ENCODE results near the gene ADAMTS2. TPM values are rescaled to one million over a fixed set of nuclear protein-coding genes. Genes with fewer than 3 reads are reported as not detected.

Gene ADAMTS2
- total RNA-seq, 1 experiment from 2014 or later, result not detected

DNA sequence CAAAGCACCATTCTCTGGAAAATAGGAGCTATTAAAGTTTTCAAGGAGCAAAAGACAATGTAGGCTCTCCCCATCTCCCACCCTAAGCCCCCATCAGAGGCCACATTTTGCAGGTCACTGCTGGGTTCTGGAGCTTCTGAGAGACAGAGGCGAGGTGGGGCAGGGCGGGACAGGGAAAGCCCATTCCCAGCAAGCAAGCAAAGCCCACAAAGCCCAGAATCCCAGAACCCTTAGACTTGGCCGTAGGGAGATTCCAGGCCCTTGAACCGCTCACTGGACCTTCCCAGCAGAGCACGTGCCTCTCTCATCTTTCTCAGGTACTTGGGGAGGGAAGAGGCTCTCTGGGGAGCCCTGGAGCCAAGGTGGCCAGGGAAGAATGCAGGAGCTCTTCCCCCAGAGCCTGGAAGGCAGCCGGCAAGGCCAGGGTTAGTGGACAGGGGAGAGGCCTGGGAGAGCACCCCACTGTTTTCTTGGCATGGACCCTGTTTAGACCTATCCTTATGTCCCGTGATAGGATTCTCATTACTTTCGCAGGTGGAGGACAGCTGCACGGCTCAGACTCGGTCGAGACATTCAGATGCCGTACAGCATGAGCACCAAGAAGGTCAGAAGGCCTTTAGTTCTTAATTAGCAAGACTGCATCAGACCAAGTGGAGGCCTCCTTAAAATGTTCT, 232.7 kb downstream of the ADAMTS2 start:
- ATAC-seq, result no peak
- no peaks in the 10 kb centered on the region for H4K20me1 ChIP-seq (ENCODE audit: low read length)
- no peaks in the 10 kb centered on the region for H3K79me2 ChIP-seq (ENCODE audit: low read length)
- no peak for DNase-seq
- no peaks in the 10 kb centered on the region for H3F3A ChIP-seq (ENCODE audit: low read length, unreplicated experiment)
- no peak for TF ChIP-seq EZH2phosphoT487 (IDR thresholded peaks at IDR 0.05; ENCODE audit: borderline replicate concordance, low read length)
- TF ChIP-seq EZH2 (IDR thresholded peaks at IDR 0.05; ENCODE audit: low read length, unreplicated experiment), result no peak
- TF ChIP-seq, protein P1, sequence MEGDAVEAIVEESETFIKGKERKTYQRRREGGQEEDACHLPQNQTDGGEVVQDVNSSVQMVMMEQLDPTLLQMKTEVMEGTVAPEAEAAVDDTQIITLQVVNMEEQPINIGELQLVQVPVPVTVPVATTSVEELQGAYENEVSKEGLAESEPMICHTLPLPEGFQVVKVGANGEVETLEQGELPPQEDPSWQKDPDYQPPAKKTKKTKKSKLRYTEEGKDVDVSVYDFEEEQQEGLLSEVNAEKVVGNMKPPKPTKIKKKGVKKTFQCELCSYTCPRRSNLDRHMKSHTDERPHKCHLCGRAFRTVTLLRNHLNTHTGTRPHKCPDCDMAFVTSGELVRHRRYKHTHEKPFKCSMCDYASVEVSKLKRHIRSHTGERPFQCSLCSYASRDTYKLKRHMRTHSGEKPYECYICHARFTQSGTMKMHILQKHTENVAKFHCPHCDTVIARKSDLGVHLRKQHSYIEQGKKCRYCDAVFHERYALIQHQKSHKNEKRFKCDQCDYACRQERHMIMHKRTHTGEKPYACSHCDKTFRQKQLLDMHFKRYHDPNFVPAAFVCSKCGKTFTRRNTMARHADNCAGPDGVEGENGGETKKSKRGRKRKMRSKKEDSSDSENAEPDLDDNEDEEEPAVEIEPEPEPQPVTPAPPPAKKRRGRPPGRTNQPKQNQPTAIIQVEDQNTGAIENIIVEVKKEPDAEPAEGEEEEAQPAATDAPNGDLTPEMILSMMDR (conservative IDR thresholded peaks at IDR 0.05; ENCODE audit: low read depth, low read length), result no peak
- H3K4me2 ChIP-seq (ENCODE audit: low read length), result no peak overlapping the region
- H2AFZ ChIP-seq (ENCODE audit: low read length), result no peak overlapping the region
- intact Hi-C loops (cut with micrococcal nuclease), result no loop called here
- POLR2A ChIA-PET (ENCODE audit: unreplicated experiment), result no interaction called here
- H3K27me3 ChIP-seq (ENCODE audit: low read length), result no peaks in the 10 kb centered on the region
- no peaks in the 10 kb centered on the region for H3K36me3 ChIP-seq (ENCODE audit: low read depth, low read length)
- no peaks in the 10 kb centered on the region for H3K9me2 ChIP-seq (replicated peaks; ENCODE audit: low read length)
- H3K4me3 ChIP-seq (ENCODE audit: low read length), result no peak overlapping the region
- H3K9ac ChIP-seq (ENCODE audit: low read length), result no peak overlapping the region
- no peak overlapping the region for H3K27ac ChIP-seq (ENCODE audit: low read length)
- H3K4me1 ChIP-seq (ENCODE audit: insufficient read depth, low read length), result no peaks in the 10 kb centered on the region
- no TSS peak for BruUV-seq (replicated peaks)
- no peaks in the 10 kb centered on the region for H3K9me3 ChIP-seq (ENCODE audit: low read length)
- CTCF ChIA-PET, result no interaction called here

DNA sequence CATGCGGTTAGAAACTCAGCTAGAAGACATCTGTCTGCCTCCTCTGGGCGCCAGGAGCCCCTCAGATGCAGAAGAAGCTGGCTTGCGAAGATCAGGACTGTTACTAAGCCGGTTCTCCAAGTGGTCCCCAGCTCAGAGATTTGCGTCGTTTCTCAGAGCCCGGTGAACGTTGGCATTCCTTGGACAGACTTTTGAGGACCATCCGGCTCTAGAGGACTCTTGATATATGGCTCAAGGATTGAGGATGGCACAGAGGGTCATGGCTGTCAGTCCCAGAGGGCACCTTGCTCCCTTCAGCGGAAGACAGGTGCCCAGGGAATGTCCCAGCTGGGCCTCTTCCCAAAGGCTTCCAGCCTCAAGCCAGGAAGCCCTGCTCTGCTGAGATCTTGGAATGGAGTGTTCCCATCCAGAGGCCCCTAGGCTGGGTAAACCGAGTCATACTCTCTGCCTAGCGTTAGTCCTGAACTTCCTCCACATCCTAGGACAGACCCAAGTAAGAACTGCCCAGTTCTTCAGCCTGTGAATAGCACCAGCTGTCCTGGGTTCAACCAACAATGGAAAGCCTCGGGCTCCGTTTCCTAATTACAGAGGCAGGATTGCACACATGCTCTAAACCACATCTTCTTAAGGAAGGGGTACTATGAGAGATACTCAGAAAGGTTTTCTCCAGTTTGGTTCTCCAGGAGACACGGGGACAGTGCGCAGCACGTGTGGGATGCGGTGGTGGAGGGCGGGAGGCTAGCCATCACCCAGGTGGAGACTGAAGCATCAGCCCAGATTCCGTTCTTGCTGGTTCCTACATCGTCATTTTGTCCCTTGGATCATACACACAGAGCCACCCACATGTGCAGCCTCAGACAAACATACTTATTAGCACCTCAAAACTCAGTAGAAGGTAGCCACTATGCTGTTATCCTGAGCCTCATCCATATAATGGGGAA, 233.7 kb downstream of the ADAMTS2 start:
- no peaks in the 10 kb centered on the region for H3K9me2 ChIP-seq (replicated peaks; ENCODE audit: low read length)
- intact Hi-C loops (cut with micrococcal nuclease), result no loop called here
- CTCF ChIA-PET, result no interaction called here

More for the DNA sequence above, 233.7 kb downstream of the ADAMTS2 start:
- Histone ChIP-seq H3K4me1 (ENCODE audit: insufficient read depth, low read length) (no peaks in the 10 kb centered on the region), H3K27me3 (ENCODE audit: low read length) (no peaks in the 10 kb centered on the region), H4K20me1 (ENCODE audit: low read length) (no peaks in the 10 kb centered on the region), H3K9me3 (ENCODE audit: low read length) (no peaks in the 10 kb centered on the region), H3K4me2 (ENCODE audit: low read length) (no peak overlapping the region), H3F3A (ENCODE audit: low read length, unreplicated experiment) (no peaks in the 10 kb centered on the region), H2AFZ (ENCODE audit: low read length) (no peak overlapping the region), H3K9ac (ENCODE audit: low read length) (no peak overlapping the region), H3K79me2 (ENCODE audit: low read length) (no peaks in the 10 kb centered on the region), H3K27ac (ENCODE audit: low read length) (no peak overlapping the region), H3K36me3 (ENCODE audit: low read depth, low read length) (no peaks in the 10 kb centered on the region), H3K4me3 (ENCODE audit: low read length) (no peak overlapping the region)
- POLR2A ChIA-PET (ENCODE audit: unreplicated experiment), result no interaction called here
- TF ChIP-seq, protein P1 (conservative IDR thresholded peaks at IDR 0.05; ENCODE audit: low read depth, low read length), result no peak
- TF ChIP-seq EZH2 (IDR thresholded peaks at IDR 0.05; ENCODE audit: low read length, unreplicated experiment), result no peak
- no peak for TF ChIP-seq EZH2phosphoT487 (IDR thresholded peaks at IDR 0.05; ENCODE audit: borderline replicate concordance, low read length)
- no peak for DNase-seq
- no TSS peak for BruUV-seq (replicated peaks)
- no peak for ATAC-seq
